GM18867 (cell line): ENCODE results near the gene COL23A1.

Experiments
- ATAC-seq: cut with Tn5 transposase; IDR thresholded peaks from one replicate; pipeline ENCODE4 v1.9.1; 2021; ENCODE audit warnings: mild to moderate bottlenecking, moderate library complexity; ENCODE audit not compliant: unreplicated experiment

COL23A1 gene

DNA sequence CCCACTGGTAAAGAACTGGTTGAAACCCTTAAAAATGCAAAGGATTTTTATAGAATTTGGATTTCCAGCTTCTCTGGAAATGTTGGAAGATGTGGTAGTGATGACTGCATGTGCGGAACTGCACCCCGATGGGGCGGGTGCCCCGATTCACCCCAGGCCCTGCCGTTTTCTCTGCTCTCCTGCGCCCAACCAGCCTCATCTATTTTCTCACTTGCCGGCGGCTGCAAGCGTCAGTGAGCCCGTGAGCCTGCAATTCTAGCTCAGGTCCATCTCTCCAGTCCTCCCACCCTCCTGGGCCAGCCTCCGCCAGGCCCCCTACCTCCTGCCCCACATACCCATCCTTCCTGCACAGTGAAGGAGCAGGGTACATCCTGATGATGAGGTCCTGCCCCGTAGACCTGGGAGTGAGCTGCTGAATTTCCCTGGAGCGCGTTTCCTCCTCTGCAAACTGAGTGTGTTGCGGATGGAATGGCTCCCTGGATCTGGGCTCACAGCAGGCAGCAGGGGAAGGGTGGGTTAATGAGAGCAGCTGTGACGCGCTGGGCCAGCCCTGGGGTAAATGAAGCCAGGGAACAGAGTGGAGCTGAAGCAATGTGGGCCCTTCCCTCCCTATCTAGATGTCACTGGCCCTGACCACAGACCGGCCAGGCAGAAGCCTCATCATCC, 311.7 kb downstream of the COL23A1 start:
- ATAC-seq = no peak

DNA sequence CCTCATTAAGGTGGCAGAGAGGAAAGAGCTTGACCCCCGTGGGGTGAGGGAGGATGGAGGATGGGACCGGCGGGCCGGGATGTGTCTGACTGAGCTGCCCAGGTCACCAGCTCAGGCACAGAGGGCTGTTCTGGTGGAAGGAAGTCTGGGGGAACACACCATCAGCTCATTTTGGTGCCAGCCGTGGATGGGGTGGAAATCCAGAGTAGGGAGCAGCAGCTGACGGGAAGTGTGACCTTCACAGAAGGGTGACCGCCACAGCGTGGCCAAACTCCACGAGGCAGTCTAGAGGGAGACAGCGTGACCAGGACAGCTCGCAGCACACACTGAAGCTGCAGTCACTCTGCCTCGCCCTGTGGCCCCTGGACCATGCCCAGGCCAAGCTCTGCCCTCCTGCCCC, 312.3 kb downstream of the COL23A1 start:
- ATAC-seq = no peak

DNA sequence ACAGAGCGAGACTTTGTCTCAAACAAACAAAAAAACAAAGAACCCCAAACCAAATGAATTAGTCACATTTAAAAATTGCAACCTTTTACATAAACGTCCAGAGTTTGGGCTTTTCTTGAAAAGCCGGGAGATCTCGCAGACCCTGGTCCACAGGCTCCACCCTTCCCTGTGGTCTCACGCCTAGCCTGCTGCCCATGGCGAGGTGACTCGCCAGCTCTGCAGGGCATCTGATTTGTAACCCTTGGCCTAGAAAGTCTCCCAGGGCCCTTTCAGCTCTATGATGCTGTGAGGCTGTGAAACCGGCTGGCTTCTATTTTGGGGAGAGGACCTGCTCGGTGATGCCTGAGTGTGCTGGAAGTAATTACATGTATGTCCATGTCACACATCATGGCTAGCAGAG, 312.8 kb downstream of the COL23A1 start:
- no peak for ATAC-seq

DNA sequence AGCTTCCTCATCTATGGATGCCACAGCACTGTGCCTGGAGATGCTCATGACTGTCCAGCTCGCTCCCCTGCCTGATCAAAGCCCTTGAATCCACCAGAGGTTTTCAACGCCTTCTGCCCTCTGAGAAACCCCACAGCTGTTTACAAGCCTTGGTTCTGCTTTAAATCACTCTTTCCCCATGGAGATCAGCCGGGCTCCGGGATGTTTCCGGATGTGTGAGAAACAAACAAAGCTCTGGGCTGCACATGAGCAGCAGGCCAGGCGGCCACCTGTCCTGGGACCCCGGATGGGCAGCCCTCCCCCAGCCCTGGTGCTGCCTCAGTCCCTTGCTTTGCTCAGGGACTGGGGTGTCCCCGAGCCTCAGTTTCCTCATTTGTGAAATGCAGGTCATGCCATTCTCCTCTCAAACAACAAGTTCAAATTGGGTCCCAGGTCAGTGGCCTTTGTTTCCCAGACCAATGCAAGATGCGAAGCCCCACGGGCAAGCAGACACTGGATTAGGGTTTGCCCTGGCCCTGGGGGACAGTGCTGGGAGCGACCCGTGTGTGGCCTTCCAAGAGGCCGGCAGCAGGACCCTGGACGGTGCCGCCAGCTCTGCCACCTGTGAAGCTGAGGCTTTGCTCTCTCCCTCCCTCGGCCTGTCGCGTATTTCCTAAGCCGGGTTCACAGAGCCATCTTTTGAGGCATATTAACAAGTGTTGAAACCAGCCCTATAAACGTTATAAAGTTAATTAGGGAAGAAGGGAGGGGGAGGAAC, 315.2 kb downstream of the COL23A1 start:
- no peak for ATAC-seq

DNA sequence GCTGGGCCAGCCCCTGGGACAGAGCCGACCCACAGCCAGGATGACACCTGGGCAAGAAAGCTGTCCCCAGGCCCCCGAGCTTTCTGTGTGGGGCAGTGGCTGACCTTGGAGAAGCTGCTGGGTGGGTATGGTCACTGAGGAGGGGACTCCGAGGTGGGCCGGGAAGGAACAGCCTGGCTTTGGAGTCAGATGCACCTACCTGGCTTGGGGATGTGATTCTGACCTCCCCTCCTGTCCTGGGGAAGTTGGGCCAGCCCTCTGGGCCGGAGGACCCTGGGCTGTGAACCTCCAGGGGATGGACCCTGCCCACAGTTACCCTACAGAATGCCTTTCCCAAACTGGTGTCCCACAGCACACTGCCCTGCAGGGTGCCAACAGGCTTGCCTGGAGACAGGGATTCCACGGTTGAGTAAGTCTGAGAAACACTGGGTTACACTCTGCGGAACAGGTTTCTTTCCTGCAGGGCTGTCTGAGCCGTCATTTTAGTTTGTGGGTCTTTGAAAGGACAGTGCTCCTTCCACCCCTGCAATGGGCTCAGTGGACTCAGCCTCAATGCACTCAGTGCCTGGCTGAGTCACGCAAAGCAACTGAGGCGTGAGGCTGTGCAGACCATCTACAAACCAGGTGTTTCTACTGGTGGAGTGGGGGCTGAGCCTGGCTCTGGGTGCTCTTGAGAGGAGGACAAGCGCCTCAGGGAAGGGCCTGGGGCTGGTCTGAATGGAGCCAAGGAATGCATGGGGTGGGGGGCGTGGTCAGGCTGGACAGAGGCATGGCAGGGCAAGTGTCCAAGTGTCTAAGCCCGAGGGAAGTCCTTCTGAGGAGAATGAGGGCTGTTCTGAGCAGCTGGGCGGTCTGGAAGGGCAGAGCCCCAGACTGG, 316.3 kb downstream of the COL23A1 start:
- no peak for ATAC-seq

DNA sequence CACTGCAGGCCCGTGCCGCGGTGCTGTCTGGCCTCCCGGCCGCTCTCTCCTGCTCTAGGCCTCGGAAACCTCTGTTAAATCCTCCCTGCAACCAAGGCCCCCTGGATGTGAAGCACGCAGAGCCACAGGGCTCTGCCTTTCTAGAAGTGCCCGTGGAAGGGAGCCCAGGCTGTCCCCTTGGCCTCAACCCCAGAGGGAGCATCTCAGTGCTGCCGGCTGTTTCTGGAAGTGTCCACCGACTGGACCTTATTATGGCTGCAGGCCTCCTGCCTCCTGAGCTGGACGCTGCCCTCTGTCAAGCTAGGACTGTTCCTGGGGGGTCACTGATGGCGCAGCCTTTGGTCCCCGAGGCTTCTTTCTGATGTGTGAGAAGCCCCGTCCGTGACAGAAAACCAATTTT, 317.2 kb downstream of the COL23A1 start:
- ATAC-seq = no peak

DNA sequence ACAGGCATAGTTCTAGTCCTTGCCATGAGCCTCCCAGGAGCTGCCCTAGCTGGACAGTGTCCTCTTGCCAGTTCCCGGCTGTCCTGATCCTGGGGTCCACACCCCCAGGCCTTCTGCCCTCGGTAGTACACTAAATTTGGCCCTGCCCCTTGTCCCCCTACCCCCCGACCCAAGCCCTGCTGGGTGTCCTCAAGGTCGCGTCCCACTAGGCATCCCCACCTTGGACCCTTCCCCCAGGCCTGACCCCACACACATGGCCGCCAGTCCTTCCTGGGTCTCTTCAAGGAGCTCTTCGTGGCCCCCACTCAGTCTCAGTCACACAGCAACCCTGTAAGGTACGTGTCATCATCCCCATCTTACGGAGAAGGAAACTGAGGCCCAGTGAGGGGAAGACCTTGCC, 317.6 kb downstream of the COL23A1 start:
- no peak for ATAC-seq

DNA sequence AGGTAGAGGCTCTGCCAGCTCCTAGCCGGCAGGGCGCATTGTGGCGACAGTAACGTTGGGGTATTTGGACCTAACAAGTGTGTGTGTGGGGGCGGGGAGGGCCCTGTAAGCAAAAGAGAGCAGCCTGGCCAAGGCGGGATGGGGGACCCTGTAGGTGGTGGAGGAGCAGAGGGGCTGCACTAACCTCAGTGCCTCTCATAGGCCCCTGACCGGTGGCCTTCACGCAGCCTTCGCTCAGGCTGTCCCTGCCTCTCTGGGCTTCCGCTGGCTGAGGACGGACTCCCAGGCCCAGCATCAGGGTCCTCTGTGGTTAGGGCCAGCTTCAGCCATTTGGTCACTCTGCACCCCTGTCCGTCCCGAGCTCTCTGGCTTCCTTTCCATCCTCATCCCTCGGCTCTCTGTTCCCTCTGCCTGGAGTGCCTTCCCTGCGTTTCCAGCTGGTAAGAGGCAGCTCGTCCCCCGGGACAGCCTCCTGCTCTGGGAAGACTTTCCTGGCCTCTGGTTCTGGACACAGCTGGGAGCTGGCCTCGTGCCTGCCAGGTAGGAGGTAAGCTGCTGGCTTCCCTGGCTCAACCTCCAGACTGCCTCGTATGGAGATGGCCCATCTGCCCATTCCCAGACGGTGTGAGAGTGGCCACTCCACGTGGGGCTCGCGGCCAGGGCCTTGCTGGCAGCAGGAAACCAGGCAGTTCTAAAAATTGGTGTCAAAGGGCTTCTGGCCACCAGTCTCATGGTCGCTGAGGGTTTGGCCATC, 318.3 kb downstream of the COL23A1 start:
- no peak for ATAC-seq

DNA sequence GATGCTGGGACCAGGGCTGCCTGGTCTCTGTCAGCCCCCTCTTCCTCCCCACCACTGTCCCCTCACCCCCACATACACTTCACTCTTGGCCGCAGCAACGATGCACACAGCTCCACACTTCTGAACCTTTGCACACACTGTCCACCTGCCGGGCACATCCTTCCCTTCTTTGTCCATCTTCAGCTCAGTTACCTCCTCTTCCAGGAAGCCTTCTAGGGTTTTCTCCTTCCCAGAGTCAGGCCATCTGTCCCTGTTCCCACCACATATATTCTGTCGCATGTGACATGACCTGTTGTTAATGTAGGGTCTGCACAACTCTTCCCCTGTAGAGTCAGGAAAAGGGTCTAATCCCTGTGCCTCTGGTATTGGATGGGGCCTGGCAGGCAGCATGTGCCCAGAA, 319.0 kb downstream of the COL23A1 start:
- ATAC-seq = no peak

DNA sequence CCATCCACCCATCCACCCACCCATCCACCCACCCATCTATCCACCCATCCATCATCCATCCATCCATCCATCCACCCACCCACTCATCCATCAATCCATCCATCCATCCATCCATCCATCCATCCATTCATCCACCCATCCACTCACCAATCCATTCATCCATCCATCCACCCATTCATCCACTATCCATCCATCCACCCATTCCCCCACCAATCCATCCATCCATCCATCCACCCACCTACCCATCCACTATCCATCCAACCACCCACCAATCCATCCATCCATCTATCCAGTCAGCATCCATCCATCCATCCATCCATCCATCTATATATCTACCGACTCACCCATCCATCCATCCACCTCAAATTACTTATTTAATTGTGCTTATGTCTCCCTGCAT, 320.7 kb downstream of the COL23A1 start:
- no peak for ATAC-seq

DNA sequence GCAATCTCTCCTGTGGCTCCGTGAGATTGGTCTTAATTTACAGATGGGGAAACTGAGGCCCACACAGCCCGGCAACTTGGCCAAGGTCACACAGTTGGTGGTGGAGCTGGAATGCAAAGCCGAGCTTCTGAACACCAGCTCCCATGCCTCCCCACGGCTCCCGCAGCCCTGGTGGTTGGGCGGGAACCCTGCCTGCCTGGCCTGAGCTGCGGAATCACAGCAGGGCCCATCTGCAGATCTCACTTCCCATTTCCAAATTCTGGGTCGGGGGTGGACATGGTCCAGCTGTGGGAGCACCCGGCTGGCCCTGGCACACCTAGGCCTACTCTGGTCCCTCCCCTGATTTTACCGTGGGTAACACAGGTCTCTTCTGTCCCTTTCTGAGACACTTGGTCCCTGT, 322.3 kb downstream of the COL23A1 start:
- no peak for ATAC-seq

DNA sequence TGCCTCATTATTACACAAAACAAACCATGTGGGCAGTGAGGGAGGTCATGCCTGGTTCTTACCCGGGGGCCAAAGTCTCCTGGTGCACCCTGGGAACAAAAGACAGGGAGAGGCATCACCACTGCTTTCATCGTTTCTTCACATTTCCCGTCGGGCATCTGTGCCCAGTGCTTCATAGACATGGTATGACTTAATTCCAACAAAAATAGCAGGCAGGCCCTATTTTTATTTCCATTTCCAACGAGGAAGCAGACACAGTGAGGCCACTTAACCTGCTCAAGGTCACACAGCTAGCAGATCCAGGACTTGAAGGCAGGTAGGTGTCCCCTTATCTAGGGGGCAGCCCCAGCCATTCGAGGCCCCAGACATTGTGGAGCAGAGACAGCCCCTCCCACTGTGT, 322.9 kb downstream of the COL23A1 start:
- ATAC-seq = no peak

DNA sequence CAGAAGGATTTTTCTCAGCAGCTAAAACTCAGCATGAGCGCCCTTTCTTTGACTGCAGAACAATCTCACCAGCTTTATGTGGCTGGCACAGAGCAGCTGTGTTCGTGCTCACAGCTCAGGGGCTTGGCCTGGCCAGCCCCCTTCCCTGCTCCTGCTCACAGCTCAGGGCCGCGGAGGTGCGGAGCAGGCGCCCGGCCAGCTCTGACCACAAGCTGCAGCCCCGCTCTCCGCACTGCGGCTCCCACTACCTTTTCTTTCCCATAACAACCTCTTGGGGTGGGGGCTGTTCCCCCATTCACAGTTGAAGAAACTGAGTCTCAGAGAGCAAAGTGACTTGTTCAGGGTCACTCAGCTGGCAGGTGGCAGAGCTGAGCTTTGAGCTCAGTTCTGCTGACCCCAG, 323.6 kb downstream of the COL23A1 start:
- no peak for ATAC-seq

DNA sequence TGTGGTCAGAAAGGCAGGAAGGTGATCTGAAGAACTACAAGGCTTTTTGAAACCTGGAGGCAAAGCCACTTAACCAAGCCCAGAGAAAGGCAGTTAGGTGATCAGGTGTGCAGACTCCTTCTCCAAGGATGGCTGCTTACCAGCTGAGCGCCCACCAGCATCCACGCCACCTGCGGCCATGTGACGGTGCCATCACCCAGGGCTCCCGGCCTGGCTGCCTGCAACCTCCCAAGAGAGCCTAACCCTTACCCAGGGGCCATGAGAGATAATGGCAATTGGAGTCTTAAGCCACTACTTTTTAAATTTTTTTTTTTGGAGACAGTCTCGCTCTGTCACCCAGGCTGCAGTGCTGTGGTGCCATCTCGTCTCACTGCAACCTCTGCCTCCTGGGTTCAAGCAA, 324.4 kb downstream of the COL23A1 start:
- ATAC-seq = no peak

DNA sequence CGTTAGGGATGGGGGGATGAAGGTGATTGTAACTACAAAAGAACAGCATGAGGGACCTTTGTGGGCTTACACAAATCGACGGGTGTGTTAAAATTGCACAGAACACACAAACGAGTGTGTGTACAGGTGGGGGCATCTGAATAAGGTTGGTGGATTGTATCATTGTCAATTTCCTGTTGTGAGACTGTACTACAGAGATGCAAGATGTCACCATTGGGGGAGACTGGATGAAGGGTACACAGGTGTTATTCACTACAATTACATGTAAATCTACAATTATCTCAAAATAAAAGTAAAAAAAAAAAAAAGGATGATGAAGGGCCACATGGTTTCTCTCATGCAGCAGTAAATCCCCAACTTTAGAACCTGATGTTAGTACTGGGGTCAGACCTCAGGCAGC, 326.1 kb downstream of the COL23A1 start:
- no peak for ATAC-seq

DNA sequence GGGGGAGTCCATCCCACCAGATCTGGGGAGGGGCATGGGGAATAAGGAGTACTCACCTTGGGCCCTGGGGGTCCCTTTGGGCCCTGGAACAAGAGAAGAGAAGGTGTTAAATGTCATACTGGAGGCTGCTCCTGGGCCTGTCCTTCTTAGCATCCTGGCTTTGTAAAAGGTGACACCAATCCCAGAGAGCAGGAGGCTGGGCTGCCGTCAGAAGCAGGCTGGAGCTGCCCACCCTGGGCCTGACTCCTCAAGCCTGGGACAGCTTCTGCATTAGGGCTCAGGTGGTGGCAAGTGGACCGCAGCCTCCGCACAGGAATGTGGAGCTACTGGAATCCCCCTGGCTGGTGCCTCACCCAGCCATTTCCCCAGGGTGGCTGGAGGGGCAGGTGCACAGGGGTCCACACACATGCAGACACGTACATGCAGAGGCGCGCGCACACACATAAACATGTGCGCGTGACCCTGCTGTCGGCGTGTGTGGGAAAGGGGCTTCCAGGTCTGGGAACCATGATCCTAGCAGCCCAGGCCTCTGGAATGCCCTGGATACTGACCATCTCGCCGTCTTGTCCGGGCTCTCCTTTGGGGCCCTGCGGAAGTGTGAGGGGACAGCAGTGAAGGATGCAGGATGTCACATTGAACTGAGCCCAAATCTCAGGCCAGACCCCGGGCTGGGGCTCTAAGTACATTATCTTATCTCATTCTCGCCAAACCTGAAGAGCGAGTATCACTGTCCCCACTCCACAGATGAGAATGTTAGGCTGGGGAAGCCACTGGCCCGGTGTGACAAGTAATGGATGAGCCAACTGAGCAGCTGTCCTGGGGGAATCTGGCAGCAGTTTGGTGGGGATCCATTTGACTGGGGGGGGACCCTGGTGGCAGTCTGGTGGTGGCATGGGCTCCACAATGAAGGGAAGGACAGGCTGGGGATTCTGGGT, 328.3 kb downstream of the COL23A1 start:
- no peak for ATAC-seq

DNA sequence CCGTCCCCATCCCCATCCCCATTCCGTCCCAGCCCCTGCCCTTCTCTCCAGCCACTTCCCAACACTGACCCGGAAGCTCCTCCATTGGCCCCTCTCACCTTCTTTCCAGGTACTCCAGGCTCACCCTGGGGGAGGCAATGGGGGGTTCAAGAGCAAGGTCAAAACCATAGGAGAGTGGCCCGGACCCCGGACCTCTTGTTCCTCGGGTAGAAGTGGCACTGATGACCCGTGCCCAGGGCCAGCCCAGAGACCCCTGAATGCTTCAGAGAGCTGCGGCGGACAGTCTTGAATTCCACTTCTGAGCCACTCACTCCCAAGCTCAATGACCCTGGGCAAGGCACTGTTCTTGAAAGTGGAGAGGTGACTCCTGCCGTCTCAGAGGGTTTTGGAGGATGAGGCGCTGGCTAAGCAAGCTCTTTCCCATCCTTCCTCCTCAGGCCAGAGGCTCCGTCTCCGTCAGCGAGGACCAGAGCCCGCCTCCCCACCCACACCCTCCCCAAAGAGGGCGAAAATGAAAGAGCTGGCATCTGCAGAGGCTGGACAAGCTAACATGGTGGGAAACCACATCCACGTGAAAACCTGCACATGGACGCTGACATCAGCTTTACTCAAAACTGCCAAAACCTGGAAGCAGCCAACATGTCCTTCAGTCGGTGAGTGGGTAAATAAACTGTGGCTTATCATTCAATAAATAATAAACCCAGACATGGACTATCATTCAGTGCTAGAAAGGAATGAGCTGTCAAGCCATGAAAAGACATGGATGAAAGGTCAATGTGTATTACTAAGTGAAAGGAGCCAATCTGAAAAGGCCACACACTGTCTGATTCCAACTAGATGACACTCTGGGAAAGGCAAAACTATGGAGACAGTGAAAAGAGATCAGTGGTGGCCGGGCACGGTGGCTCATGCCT, 330.3 kb downstream of the COL23A1 start:
- ATAC-seq = no peak

DNA sequence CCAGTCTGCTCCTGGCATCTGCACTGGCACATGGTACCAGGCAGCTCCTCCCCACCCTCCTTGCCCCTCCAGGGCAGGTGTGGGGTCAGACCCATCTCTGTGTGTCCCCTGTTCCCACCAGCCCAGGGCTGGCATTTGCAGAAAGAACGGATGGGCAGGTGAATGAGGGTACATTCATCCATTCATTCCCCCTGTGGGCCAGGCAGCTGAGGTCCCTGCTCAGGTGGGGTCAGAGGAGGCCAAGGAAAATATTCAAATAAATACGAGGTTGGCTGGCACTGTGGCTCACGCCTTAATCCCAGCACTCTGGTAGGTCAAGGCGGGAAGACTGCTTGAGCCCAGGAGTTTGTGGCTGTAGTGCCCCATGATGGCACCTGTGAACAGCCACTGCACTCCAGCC, 332.5 kb downstream of the COL23A1 start:
- ATAC-seq = no peak

DNA sequence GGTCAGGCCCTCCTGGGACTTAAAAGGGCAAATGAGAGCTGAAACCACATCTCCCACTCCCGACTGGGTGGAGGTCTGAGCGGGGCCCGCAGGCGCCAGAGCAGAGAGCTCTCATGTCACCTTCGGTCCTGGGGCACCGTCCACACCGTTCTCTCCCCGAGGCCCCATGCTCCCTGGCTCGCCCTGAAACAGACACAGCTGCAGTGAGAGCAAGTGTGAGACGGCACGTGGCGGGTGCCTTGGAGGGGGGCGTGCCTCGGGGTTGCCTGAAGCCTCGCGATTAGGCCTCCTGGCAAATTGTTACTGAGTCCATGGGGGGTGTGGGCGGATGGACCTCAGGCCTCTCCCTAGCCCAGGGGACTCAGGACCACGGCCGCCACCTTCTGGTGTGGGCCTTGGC, 333.4 kb downstream of the COL23A1 start:
- no peak for ATAC-seq
